Uterus (tissue), 4 donors: ENCODE results near the gene CISD1. TPM values are rescaled to one million over a fixed set of nuclear protein-coding genes. Genes with fewer than 3 reads are reported as not detected.
"Not testable (repeated sequence)": the region's sequence is repeated elsewhere in the genome, so short reads cannot be mapped to it uniquely, and the experiment has no call there.

ENCODE experiments used
- DNase-seq, 2 donors: peaks; one replicate each; pipeline ENCODE4 v3.0.0-alpha.2; 2019 to 2020
- H3K27ac ChIP-seq, 2 donors: fragments of 200-600 bp; sonication (generic); 1 replicate in 1 of 2; 2 replicates in 1 of 2; pipeline ENCODE4 v1.5.1; 2016 to 2018
- H3K27me3 ChIP-seq, 2 donors: fragments of 200-600 bp; sonication (generic); one replicate each; pipeline ENCODE4 v1.5.1; 2018 to 2019; ENCODE audit warnings: control low read depth in 1 of 2
- H3K36me3 ChIP-seq, 2 donors: fragments of 200-600 bp; sonication (generic); one replicate each; pipeline ENCODE4 v1.5.1; 2019; ENCODE audit warnings: control low read depth in 1 of 2
- H3K4me1 ChIP-seq, 2 donors: fragments of 200-600 bp; sonication (generic); one replicate each; pipeline ENCODE4 v1.5.1; 2018 to 2019; ENCODE audit warnings: control low read depth in 1 of 2
- H3K4me3 ChIP-seq, 2 donors: fragments of 200-600 bp; sonication (generic); 1 replicate in 1 of 2; 2 replicates in 1 of 2; pipeline ENCODE4 v1.5.1; 2018 to 2019; ENCODE audit warnings: mild to moderate bottlenecking in 1 of 2
- H3K9me3 ChIP-seq, 2 donors: fragments of 200-600 bp; sonication (generic); one replicate each; pipeline ENCODE4 v1.5.1; 2019; ENCODE audit warnings: control low read depth in 1 of 2
- CTCF ChIP-seq, 4 experiments: fragments of 200-600 bp in 2 of 4; fragments of 450-650 bp in 2 of 4; sonication (generic) in 2 of 4; IDR thresholded peaks; one replicate each; pipeline ENCODE4 v1.5.1; 2016 to 2019; ENCODE audit warnings: antibody characterized with exemption in 4 of 4, mild to moderate bottlenecking in 2 of 4, moderate library complexity in 1 of 4
- POLR2A ChIP-seq, 2 donors: fragments of 450-650 bp; IDR thresholded peaks; one replicate each; pipeline ENCODE4 v1.6.1; 2016; ENCODE audit warnings: antibody characterized with exemption in 2 of 2, mild to moderate bottlenecking in 1 of 2, moderate library complexity in 1 of 2
- intact Hi-C: fragments of 100-400 bp; cut with DNase I; formaldehyde crosslinking; loops from one replicate; pipeline ENCODE4 v1.15.1; 2023; ENCODE audit warnings: low total_unique reads
- total RNA-seq, 4 donors: library from RNA; depleted of rRNA in 3 of 4; stranded (reverse); fragments of >200 nt in 3 of 4; gene quantifications; one replicate each; pipeline versions ENCODE4 v1.1.0 to v1.2.4, GENCODE V29; 2014 to 2023
- donor health status: DM: yes; HTN: yes; CAD: no.

Gene CISD1
- total RNA-seq, 4 donors from 2014 or later = 9.7 to 17.4 (median 11.3) TPM

GRCh38 chr10:58253184-58253583 lies 15.8 kb upstream of the CISD1 start:
- DNase-seq = no peak
- TF ChIP-seq CTCF (IDR thresholded peaks at IDR 0.05) (no peak), POLR2A (IDR thresholded peaks at IDR 0.05) (no peak)
- Histone ChIP-seq H3K4me3 (no peak overlapping the region), H3K27me3 (no peaks in the 10 kb centered on the region), H3K9me3 (no peaks in the 10 kb centered on the region), H3K4me1 (no peaks in the 10 kb centered on the region), H3K27ac (no peak overlapping the region), H3K36me3 (no peaks in the 10 kb centered on the region)
- intact Hi-C loops = no loop called here

GRCh38 chr10:58254644-58255043 lies 14.3 kb upstream of the CISD1 start:
- Histone ChIP-seq H3K9me3 (no peaks in the 10 kb centered on the region), H3K4me1 (no peaks in the 10 kb centered on the region), H3K36me3 (no peaks in the 10 kb centered on the region), H3K27me3 (no peaks in the 10 kb centered on the region), H3K27ac (no peak overlapping the region), H3K4me3 (no peak overlapping the region)
- intact Hi-C loops = no loop called here
- DNase-seq = no peak
- TF ChIP-seq POLR2A (IDR thresholded peaks at IDR 0.05) = no peak
- TF ChIP-seq CTCF (IDR thresholded peaks at IDR 0.05) = no peak

GRCh38 chr10:58256013-58256780 lies 12.8 kb upstream of the CISD1 start:
- H3K36me3 ChIP-seq, intact Hi-C loops, H3K9me3 ChIP-seq, H3K27me3 ChIP-seq, H3K27ac ChIP-seq, H3K4me1 ChIP-seq, H3K4me3 ChIP-seq, DNase-seq: not testable (repeated sequence)

- DNase-seq = no peak
- Histone ChIP-seq H3K4me3 (no peak overlapping the region), H3K27me3 (no peaks in the 10 kb centered on the region), H3K27ac (no peak overlapping the region), H3K36me3 (no peaks in the 10 kb centered on the region), H3K4me1 (no peaks in the 10 kb centered on the region), H3K9me3 (no peaks in the 10 kb centered on the region)
- intact Hi-C loops = no loop called here
- TF ChIP-seq CTCF (IDR thresholded peaks at IDR 0.05) (no peak), POLR2A (IDR thresholded peaks at IDR 0.05) (no peak)
Observed at GRCh38 chr10:58258977-58259692, 9.8 kb upstream of the CISD1 start.

- no peak for DNase-seq
- H3K9me3 ChIP-seq = no peaks in the 10 kb centered on the region
- H3K4me1 ChIP-seq = no peaks in the 10 kb centered on the region
- H3K27ac ChIP-seq = no peak overlapping the region
- TF ChIP-seq CTCF (IDR thresholded peaks at IDR 0.05) = no peak
- TF ChIP-seq POLR2A (IDR thresholded peaks at IDR 0.05) = no peak
- no peak overlapping the region for H3K4me3 ChIP-seq
- intact Hi-C loops = no loop called here
- H3K27me3 ChIP-seq = no peaks in the 10 kb centered on the region
- H3K36me3 ChIP-seq = no peaks in the 10 kb centered on the region
Observed at GRCh38 chr10:58260334-58260733, 8.6 kb upstream of the CISD1 start.
